DOHH2 (cell line): Measurements from ENCODE around the gene FAIM2.

Experiments used
- EZH2phosphoT487 ChIP-seq: fragments of 200-600 bp; sonication (generic); IDR thresholded peaks from 2 replicates; pipeline ENCODE4 v1.6.1; 2017; ENCODE audit warnings: borderline replicate concordance, mild to moderate bottlenecking, antibody characterized with exemption, low read length, moderate library complexity, mixed read lengths
- TF ChIP-seq, protein P1 (sequence below): fragments of 200-600 bp; sonication (generic); IDR thresholded peaks from one replicate; pipeline ENCODE4 v1.5.1; 2014; ENCODE audit warnings: antibody characterized with exemption, mild to moderate bottlenecking, low read depth, low read length; ENCODE audit not compliant: poor library complexity, severe bottlenecking

DNA sequence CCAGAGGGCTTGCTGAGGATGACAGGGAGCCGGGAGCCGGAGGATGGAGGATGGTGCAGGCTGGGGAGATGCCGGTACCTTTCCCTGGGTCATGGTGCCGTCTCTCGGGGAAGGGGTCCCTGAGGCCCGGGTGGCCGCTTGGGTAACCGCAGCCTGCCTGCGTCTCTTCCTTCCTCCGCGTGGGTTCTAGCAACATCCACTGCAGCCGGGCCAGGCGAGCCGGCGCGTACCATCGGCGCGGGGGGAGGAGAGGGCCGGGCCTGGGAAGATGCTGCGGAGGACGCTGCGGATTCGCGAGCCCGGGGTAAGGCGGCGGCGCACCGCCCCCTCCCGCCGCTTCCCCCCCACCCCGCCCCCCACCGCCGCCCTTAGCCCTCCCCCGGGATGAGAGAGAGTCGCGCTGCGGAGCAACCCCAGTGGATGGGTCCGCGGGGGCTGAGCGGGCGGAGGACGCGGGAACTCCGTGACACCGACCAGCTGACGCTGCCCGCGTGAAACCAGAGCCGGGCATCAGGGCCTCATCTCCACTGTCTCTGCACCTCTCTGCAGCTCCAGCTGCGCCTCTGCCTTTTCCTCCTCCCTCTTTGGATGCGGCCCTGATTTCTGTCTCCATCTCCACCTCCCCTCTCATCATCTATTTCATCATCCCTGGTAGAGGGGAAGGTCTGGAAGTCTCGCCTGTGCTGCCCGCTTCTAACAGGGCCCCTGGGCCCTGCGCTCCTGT lies at the start of gene FAIM2:
- TF ChIP-seq, protein P1, sequence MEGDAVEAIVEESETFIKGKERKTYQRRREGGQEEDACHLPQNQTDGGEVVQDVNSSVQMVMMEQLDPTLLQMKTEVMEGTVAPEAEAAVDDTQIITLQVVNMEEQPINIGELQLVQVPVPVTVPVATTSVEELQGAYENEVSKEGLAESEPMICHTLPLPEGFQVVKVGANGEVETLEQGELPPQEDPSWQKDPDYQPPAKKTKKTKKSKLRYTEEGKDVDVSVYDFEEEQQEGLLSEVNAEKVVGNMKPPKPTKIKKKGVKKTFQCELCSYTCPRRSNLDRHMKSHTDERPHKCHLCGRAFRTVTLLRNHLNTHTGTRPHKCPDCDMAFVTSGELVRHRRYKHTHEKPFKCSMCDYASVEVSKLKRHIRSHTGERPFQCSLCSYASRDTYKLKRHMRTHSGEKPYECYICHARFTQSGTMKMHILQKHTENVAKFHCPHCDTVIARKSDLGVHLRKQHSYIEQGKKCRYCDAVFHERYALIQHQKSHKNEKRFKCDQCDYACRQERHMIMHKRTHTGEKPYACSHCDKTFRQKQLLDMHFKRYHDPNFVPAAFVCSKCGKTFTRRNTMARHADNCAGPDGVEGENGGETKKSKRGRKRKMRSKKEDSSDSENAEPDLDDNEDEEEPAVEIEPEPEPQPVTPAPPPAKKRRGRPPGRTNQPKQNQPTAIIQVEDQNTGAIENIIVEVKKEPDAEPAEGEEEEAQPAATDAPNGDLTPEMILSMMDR, result no peak
- TF ChIP-seq EZH2phosphoT487, result no peak
